B cell (primary cell): ENCODE measurements around the gene NLGN1. TPM values are rescaled to one million over a fixed set of nuclear protein-coding genes. Genes with fewer than 3 reads are reported as not detected.

Source experiments
- ATAC-seq: fragments of 200-7000 bp; cut with Tn5 transposase; one replicate; pipeline ENCODE4 v1.10.0; 2021; ENCODE audit warnings: low read depth, mild to moderate bottlenecking, moderate number of reproducible peaks, moderate library complexity
- CTCF ChIA-PET: fragments of 350-600 bp; sonication (Branson Sonifier 250); formaldehyde crosslinking; loops from one replicate; lab custom pipeline; 2021; ENCODE audit warnings: antibody characterized with exemption, inconsistent platforms; lab: Charles Lee
- POLR2A ChIA-PET: fragments of 350-600 bp; sonication (Branson Sonifier 250); formaldehyde crosslinking; loops from one replicate; lab custom pipeline; 2021; ENCODE audit warnings: antibody characterized with exemption; lab: Charles Lee
- DNase-seq: peaks from one replicate; pipeline ENCODE4 v3.0.0; 2013
- H2AFZ ChIP-seq: 2 replicates; pipeline ENCODE4 v1.6.1; 2012; ENCODE audit warnings: mild to moderate bottlenecking, low read depth, low read length; ENCODE audit not compliant: insufficient read depth, poor library complexity, severe bottlenecking
- H3K27ac ChIP-seq, 2 donors: 1 replicate in 1 of 2; 2 replicates in 1 of 2; pipeline ENCODE4 v1.5.1; 2012 to 2013; ENCODE audit warnings: low read length in 2 of 2, mild to moderate bottlenecking in 2 of 2, moderate library complexity in 1 of 2
- H3K27me3 ChIP-seq, 4 experiments: fragments of 200-600 bp in 1 of 4; sonication (generic) in 1 of 4; replicated peaks in 1 of 4; 1 replicate in 2 of 4; 2 replicates in 2 of 4; pipeline versions ENCODE4 v1.6.1 to v1.7.0; 2013 to 2016; ENCODE audit warnings: low read length in 3 of 4, mild to moderate bottlenecking in 2 of 4, mixed read lengths in 1 of 4, moderate library complexity in 1 of 4; ENCODE audit not compliant: insufficient read depth in 4 of 4, control insufficient read depth in 3 of 4; ENCODE audit errors: control extremely low read depth in 1 of 4
- H3K36me3 ChIP-seq, 2 experiments: replicated peaks in 1 of 2; 1 replicate in 1 of 2; 2 replicates in 1 of 2; pipeline versions ENCODE4 v1.6.1 to v1.7.1; 2013; ENCODE audit warnings: low read length in 1 of 2; ENCODE audit not compliant: insufficient read depth in 2 of 2, control insufficient read depth in 1 of 2; ENCODE audit errors: control extremely low read depth in 1 of 2, extremely low read depth in 1 of 2
- H3K4me1 ChIP-seq, 2 donors: fragments of 200-600 bp in 1 of 2; sonication (generic) in 1 of 2; 1 replicate in 1 of 2; 2 replicates in 1 of 2; pipeline versions ENCODE4 v1.5.1 to v1.6.1; 2013 to 2017; ENCODE audit warnings: low read length in 2 of 2; ENCODE audit not compliant: control insufficient read depth in 2 of 2, insufficient read depth in 2 of 2
- H3K4me2 ChIP-seq: replicated peaks from 2 replicates; pipeline ENCODE3; 2012; ENCODE audit warnings: mild to moderate bottlenecking, low read depth, low read length; ENCODE audit not compliant: poor library complexity, severe bottlenecking
- H3K4me3 ChIP-seq, 5 experiments: fragments of 200-600 bp in 1 of 5; sonication (generic) in 1 of 5; 1 replicate in 3 of 5; 2 replicates in 2 of 5; pipeline versions ENCODE4 v1.5.1 to v1.7.0; 2011 to 2016; ENCODE audit warnings: low read length in 4 of 5, mild to moderate bottlenecking in 4 of 5, low read depth in 2 of 5, control low read depth in 1 of 5, moderate library complexity in 1 of 5; ENCODE audit not compliant: insufficient read depth in 1 of 5; ENCODE audit errors: control extremely low read depth in 1 of 5, extremely low read depth in 1 of 5
- H3K79me2 ChIP-seq: fragments of 200-600 bp; sonication (generic); one replicate; pipeline ENCODE4 v1.6.0; 2016; ENCODE audit warnings: low read length; ENCODE audit not compliant: control insufficient read depth, insufficient read depth
- H3K9ac ChIP-seq: fragments of 200-600 bp; sonication (generic); 2 replicates; pipeline ENCODE4 v1.6.1; 2017; ENCODE audit warnings: mild to moderate bottlenecking, low read length, moderate library complexity
- H3K9me3 ChIP-seq, 3 donors: one replicate each; pipeline versions ENCODE4 v1.6.1 to v1.7.1; 2013; ENCODE audit warnings: low read length in 2 of 3; ENCODE audit not compliant: control insufficient read depth in 2 of 3, insufficient read depth in 1 of 3; ENCODE audit errors: control extremely low read depth in 1 of 3
- H4K20me1 ChIP-seq: 2 replicates; pipeline ENCODE4 v1.6.0; 2012; ENCODE audit warnings: mild to moderate bottlenecking, low read length; ENCODE audit not compliant: insufficient read depth, control insufficient read depth, poor library complexity, severe bottlenecking
- H3K27ac Mint-ChIP-seq: one replicate; pipeline ENCODE4 v1.8.0; 2021; ENCODE audit warnings: mixed read lengths
- H3K27me3 Mint-ChIP-seq: one replicate; pipeline ENCODE4 v1.8.0; 2021; ENCODE audit warnings: mixed read lengths
- H3K4me1 Mint-ChIP-seq: one replicate; pipeline ENCODE4 v1.8.0; 2021; ENCODE audit warnings: mixed read lengths
- H3K4me3 Mint-ChIP-seq: one replicate; pipeline ENCODE4 v1.8.0; 2021; ENCODE audit warnings: mixed read lengths
- H3K9me3 Mint-ChIP-seq: one replicate; pipeline ENCODE4 v1.8.0; 2022; ENCODE audit warnings: mixed read lengths; ENCODE audit not compliant: insufficient read depth
- CTCF ChIP-seq: fragments of 200-600 bp; IDR thresholded peaks from one replicate; pipeline ENCODE4 v1.8.0; 2022; ENCODE audit warnings: antibody characterized with exemption, mild to moderate bottlenecking
- EZH2 ChIP-seq: IDR thresholded peaks from 2 replicates; pipeline ENCODE4 v1.6.1; 2012; ENCODE audit warnings: borderline replicate concordance, low read depth, mild to moderate bottlenecking, moderate library complexity, low read length; ENCODE audit not compliant: insufficient read depth, poor library complexity, severe bottlenecking
- WGBS: methylation state at CpG from one replicate; pipeline ENCODE4 v1.1.5; 2013; ENCODE audit warnings: missing lambda C conversion rate; ENCODE audit not compliant: insufficient coverage; 5-methylcytosine and 5-hydroxymethylcytosine counted together
- intact Hi-C: fragments of 100-400 bp; cut with micrococcal nuclease; formaldehyde crosslinking; loops from one replicate; pipeline ENCODE4 v1.10.0; 2022
- polyA plus RNA-seq: library from polyadenylated mRNA; depleted of rRNA; stranded (reverse); fragments of >200 nt; gene quantifications from 2 replicates; pipeline ENCODE4 v1.2.3, GENCODE V29; 2012
- total RNA-seq, 2 donors: library from RNA; stranded (reverse); fragments of 120-200 nt in 1 of 2; gene quantifications; 1 replicate in 1 of 2; 2 replicates in 1 of 2; pipeline versions ENCODE4 v1.2.3 to v1.2.4, GENCODE V29; 2013 to 2022

NLGN1 gene
- total and polyA plus RNA-seq, 2 donors (not counting 1 experiment from before 2014, with no cell fraction given) = not detected

GRCh38 chr3:173708191-173708590 lies 310.6 kb downstream of the NLGN1 start:
- Mint-ChIP-seq H3K27me3 (no peaks in the 10 kb centered on the region), H3K4me3 (no peak overlapping the region), H3K4me1 (no peaks in the 10 kb centered on the region), H3K9me3 (no peaks in the 10 kb centered on the region), H3K27ac (no peak overlapping the region)
- Histone ChIP-seq H3K79me2 (no peaks in the 10 kb centered on the region), H2AFZ (no peak overlapping the region), H3K9me3 (peaks cover 0 to 2% (median 0%) of the 10 kb centered on the region in 3 donors), H4K20me1 (no peaks in the 10 kb centered on the region), H3K36me3 (no peaks in the 10 kb centered on the region), H3K4me1 (no peaks in the 10 kb centered on the region), H3K4me2 (no peak overlapping the region), H3K27ac (no peak overlapping the region), H3K27me3 (no peaks in the 10 kb centered on the region), H3K4me3 (no peak overlapping the region), H3K9ac (no peak overlapping the region)
- intact Hi-C loops = no loop called here
- ChIA-PET CTCF (no interaction called here), POLR2A (no interaction called here)
- ATAC-seq = no peak
- TF ChIP-seq EZH2 (no peak), CTCF (no peak)
- WGBS = 85% methylated on average over 3 of the region's 3 CpGs
- no peak for DNase-seq

GRCh38 chr3:173709026-173709425 lies 311.5 kb downstream of the NLGN1 start:
- WGBS = 100% methylated on average over 2 of the region's 4 CpGs
- no peak overlapping the region for H3K9ac ChIP-seq
- H3K79me2 ChIP-seq = no peaks in the 10 kb centered on the region
- no peak overlapping the region for H3K4me2 ChIP-seq
- Mint-ChIP-seq H3K4me1 (no peaks in the 10 kb centered on the region), H3K27ac (no peak overlapping the region), H3K27me3 (no peaks in the 10 kb centered on the region), H3K9me3 (no peaks in the 10 kb centered on the region), H3K4me3 (no peak overlapping the region)
- no peaks in the 10 kb centered on the region for H3K4me1 ChIP-seq
- intact Hi-C loops = no loop called here
- CTCF ChIA-PET = no interaction called here
- H2AFZ ChIP-seq = no peak overlapping the region
- H3K27me3 ChIP-seq = no peaks in the 10 kb centered on the region
- no peak overlapping the region for H3K4me3 ChIP-seq
- no peaks in the 10 kb centered on the region for H4K20me1 ChIP-seq
- H3K36me3 ChIP-seq = no peaks in the 10 kb centered on the region
- TF ChIP-seq EZH2 (no peak), CTCF (no peak)
- POLR2A ChIA-PET = no interaction called here
- ATAC-seq (no peak), DNase-seq (no peak)
- H3K27ac ChIP-seq = no peak overlapping the region
- peaks cover 0 to 2% (median 0%) of the 10 kb centered on the region in 3 donors for H3K9me3 ChIP-seq
